Measurements from ENCODE around the gene CERS6. TPM values are rescaled to one million over a fixed set of nuclear protein-coding genes. Genes with fewer than 3 reads are reported as not detected.
"Not testable (repeated sequence)": the region's sequence is repeated elsewhere in the genome, so short reads cannot be mapped to it uniquely, and the experiment has no call there.

The CERS6 gene, protein sequence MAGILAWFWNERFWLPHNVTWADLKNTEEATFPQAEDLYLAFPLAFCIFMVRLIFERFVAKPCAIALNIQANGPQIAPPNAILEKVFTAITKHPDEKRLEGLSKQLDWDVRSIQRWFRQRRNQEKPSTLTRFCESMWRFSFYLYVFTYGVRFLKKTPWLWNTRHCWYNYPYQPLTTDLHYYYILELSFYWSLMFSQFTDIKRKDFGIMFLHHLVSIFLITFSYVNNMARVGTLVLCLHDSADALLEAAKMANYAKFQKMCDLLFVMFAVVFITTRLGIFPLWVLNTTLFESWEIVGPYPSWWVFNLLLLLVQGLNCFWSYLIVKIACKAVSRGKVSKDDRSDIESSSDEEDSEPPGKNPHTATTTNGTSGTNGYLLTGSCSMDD
- total RNA-seq (2022): 39.9 and 45.9 TPM in 2 replicates
- Bru-seq, nascent RNA: percentile 85 among the genes with signal in this experiment
- percentile 74 among the genes with signal in this experiment for BruChase-seq, experiment 1, labeled RNA remaining after a 6-hour chase
- percentile 64 among the genes with signal in this experiment for BruChase-seq, experiment 2, labeled RNA remaining after a 2-hour chase
- long read RNA-seq, full-length matches to known transcripts: 37 of 58 reads
- long read RNA-seq, partial matches to known transcripts: 0 of 58 reads
- long read RNA-seq, other reads (novel, unspliced or antisense): 21 of 58 reads

DNA sequence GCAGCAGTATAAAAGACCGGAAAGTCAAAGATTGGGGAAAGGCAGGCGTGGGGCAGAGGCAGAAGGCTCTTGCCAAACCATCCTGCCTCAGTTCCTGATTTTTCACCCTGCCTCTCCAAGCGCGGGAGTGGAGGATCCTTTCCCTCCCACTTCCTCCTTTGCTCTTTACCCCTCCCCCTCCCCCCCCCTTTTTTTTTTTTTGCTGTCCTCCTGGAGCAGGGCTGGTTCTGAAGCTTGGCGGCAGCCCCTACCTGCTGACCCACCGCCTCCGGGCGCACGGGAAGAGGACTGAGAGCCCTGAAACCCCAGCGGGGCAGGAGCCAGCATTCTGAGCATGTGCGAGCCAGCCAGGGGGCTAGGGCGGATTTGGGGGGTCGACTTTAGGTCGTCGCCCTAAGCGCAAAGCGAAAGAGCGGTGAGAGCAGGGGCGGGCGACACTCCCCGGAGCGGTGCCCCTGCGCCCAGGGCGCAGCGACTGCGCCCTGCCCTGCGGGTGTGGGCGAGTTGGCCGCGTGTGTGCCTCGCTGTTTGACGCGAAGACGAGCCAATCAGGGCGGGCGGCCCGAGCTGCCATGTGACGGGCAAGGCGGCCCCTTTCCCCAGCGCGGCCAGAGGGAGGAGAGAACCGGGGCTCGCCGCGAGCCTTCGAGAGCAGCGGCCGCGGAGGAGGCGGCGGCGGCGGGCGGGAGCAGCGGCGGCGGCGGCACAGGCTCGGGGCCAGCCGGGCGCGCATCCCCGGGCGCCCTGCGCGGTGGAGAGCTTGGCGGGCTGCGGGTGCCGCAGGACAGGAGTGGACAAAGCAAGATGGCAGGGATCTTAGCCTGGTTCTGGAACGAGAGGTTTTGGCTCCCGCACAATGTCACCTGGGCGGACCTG is at the start of gene CERS6:
Gene CERS6, plus strand, starts transcription at position 628 of the 876 bp plus-strand sequence. Its CDS starts 177 bp downstream, at position 805.
- no TSS peak for BruUV-seq (replicated peaks)
- H3K4me3 Mint-ChIP-seq (ENCODE audit: low read depth, unreplicated experiment): no peak within 1 kb of the TSS
- DNase-seq: peak; percentile 96

DNA sequence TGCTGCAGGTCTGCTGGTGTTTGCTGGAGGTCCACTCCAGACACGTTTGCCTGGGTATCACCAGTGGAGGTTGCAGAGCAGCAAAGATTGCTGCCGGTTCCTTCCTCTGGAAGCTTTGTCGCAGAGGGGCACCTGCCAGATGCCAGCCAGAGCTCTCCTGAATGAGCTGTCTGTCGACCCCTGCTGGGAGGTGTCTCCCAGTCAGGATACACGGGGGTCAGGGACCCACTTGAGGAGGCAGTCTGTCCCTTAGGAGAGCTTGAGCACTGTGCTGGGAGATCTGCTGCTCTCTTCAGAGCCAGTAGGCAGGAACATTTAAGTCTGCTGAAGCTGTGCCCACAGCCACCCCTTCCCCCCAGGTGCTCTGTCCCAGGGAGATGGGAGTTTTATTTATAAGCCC is 43.8 kb upstream of the CERS6 start:
- H3K27ac Mint-ChIP-seq (ENCODE audit: unreplicated experiment); H3K9me3 Mint-ChIP-seq (ENCODE audit: low read depth, unreplicated experiment); CTCF ChIA-PET; intact Hi-C loops (cut with micrococcal nuclease; ENCODE audit: unreplicated experiment); H3K36me3 Mint-ChIP-seq (ENCODE audit: insufficient read depth, unreplicated experiment); BruUV-seq (replicated peaks); H3K4me1 Mint-ChIP-seq (ENCODE audit: low read depth, unreplicated experiment); DNase-seq; H3K4me3 Mint-ChIP-seq (ENCODE audit: low read depth, unreplicated experiment); H3K27me3 Mint-ChIP-seq (ENCODE audit: unreplicated experiment): not testable (repeated sequence)

More for the DNA sequence above, at the start of gene CERS6:
- Mint-ChIP-seq H3K4me1 (ENCODE audit: low read depth, unreplicated experiment) (peaks cover 6% of the 10 kb centered on the region), H3K27me3 (ENCODE audit: unreplicated experiment) (no peaks in the 10 kb centered on the region), H3K36me3 (ENCODE audit: insufficient read depth, unreplicated experiment) (no peaks in the 10 kb centered on the region), H3K27ac (ENCODE audit: unreplicated experiment) (no peak within 1 kb of the TSS), H3K9me3 (ENCODE audit: low read depth, unreplicated experiment) (no peaks in the 10 kb centered on the region)
- intact Hi-C loops (cut with micrococcal nuclease; ENCODE audit: unreplicated experiment): no loop called here
- CTCF ChIA-PET: no interaction called here
- TF ChIP-seq, protein P1, sequence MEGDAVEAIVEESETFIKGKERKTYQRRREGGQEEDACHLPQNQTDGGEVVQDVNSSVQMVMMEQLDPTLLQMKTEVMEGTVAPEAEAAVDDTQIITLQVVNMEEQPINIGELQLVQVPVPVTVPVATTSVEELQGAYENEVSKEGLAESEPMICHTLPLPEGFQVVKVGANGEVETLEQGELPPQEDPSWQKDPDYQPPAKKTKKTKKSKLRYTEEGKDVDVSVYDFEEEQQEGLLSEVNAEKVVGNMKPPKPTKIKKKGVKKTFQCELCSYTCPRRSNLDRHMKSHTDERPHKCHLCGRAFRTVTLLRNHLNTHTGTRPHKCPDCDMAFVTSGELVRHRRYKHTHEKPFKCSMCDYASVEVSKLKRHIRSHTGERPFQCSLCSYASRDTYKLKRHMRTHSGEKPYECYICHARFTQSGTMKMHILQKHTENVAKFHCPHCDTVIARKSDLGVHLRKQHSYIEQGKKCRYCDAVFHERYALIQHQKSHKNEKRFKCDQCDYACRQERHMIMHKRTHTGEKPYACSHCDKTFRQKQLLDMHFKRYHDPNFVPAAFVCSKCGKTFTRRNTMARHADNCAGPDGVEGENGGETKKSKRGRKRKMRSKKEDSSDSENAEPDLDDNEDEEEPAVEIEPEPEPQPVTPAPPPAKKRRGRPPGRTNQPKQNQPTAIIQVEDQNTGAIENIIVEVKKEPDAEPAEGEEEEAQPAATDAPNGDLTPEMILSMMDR (IDR thresholded peaks at IDR 0.05; ENCODE audit: unreplicated experiment): no peak

DNA sequence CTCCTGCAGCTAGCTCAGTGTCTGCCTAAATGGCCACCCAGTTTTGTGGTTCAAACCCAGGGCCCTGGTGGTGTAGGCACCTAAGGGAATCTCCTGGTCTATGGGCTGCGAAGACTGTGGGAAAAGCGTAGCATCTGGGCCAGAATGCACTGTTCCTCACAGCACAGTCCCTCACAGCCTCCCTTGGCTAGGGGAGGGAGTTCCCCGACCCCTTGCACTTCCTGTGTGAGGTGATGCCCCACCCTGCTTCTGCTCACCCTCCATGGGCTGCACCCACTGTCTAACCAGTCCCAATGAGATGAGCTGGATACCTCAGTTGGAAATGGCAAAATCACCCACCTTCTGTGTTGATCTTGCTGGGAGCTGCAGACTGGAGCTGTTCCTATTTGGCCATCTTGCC is 43.0 kb upstream of the CERS6 start:
- DNase-seq; H3K27ac Mint-ChIP-seq (ENCODE audit: unreplicated experiment); CTCF ChIA-PET; intact Hi-C loops (cut with micrococcal nuclease; ENCODE audit: unreplicated experiment); H3K9me3 Mint-ChIP-seq (ENCODE audit: low read depth, unreplicated experiment); H3K36me3 Mint-ChIP-seq (ENCODE audit: insufficient read depth, unreplicated experiment); H3K4me1 Mint-ChIP-seq (ENCODE audit: low read depth, unreplicated experiment); BruUV-seq (replicated peaks); H3K27me3 Mint-ChIP-seq (ENCODE audit: unreplicated experiment); H3K4me3 Mint-ChIP-seq (ENCODE audit: low read depth, unreplicated experiment): not testable (repeated sequence)

DNA sequence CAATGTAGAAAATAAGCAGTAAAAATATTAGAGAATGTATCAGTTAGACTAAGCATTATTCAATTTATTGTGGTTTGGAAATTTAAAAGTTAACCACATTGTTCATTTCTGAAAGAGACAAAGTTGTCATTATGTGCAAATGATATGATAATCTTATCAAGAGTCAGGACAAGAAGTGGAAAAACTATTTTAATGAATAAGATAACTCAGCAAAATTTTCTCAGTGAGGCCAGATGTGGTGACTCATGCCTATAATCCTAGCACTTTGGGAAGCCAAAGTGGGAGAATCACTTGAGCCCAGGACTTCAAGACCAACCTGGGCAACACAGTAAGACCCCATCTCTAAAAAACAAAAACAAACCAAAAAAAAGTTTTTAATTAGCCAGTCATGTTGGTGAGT is 39.5 kb upstream of the CERS6 start:
- Mint-ChIP-seq H3K4me3 (ENCODE audit: low read depth, unreplicated experiment) (no peak overlapping the region), H3K36me3 (ENCODE audit: insufficient read depth, unreplicated experiment) (no peaks in the 10 kb centered on the region), H3K9me3 (ENCODE audit: low read depth, unreplicated experiment) (peaks cover 7% of the 10 kb centered on the region), H3K4me1 (ENCODE audit: low read depth, unreplicated experiment) (no peaks in the 10 kb centered on the region), H3K27me3 (ENCODE audit: unreplicated experiment) (no peaks in the 10 kb centered on the region), H3K27ac (ENCODE audit: unreplicated experiment) (no peak overlapping the region)
- DNase-seq: no peak
- TF ChIP-seq, protein P1 (IDR thresholded peaks at IDR 0.05; ENCODE audit: unreplicated experiment): no peak
- CTCF ChIA-PET: no interaction called here
- intact Hi-C loops (cut with micrococcal nuclease; ENCODE audit: unreplicated experiment): no loop called here
- BruUV-seq (replicated peaks): no TSS peak

DNA sequence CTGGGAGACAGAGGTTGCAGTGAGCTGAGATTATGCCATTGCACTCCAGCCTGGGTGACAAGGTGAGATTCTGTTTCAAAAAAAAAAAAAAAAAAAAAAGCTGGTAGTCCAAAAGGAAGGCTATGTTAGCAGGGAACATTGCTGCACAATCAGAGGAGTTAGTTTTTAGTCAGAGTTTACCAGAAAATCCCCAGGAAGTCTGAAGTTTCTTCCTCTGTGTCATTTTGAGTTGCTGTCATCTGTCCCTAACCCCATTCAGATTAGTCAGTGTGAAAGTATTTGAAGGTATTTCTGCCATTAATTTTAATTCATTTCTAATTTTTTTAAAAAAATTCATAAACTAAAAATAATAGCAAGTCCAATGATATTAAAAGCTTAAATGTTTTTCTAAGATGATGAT is 33.5 kb upstream of the CERS6 start:
- no peak overlapping the region for H3K27ac Mint-ChIP-seq (ENCODE audit: unreplicated experiment)
- DNase-seq: no peak
- H3K36me3 Mint-ChIP-seq (ENCODE audit: insufficient read depth, unreplicated experiment): no peaks in the 10 kb centered on the region
- CTCF ChIA-PET: no interaction called here
- intact Hi-C loops (cut with micrococcal nuclease; ENCODE audit: unreplicated experiment): no loop called here
- TF ChIP-seq, protein P1 (IDR thresholded peaks at IDR 0.05; ENCODE audit: unreplicated experiment): no peak
- BruUV-seq (replicated peaks): no TSS peak
- H3K9me3 Mint-ChIP-seq (ENCODE audit: low read depth, unreplicated experiment): no peaks in the 10 kb centered on the region
- no peaks in the 10 kb centered on the region for H3K27me3 Mint-ChIP-seq (ENCODE audit: unreplicated experiment)
- no peaks in the 10 kb centered on the region for H3K4me1 Mint-ChIP-seq (ENCODE audit: low read depth, unreplicated experiment)
- no peak overlapping the region for H3K4me3 Mint-ChIP-seq (ENCODE audit: low read depth, unreplicated experiment)
